SH-SY5Y (cell line): ENCODE results near the gene PNMA8B.

ENCODE experiments used
- GATA2 ChIP-seq: IDR thresholded peaks from 2 replicates; pipeline ENCODE4 v1.6.1; 2011; ENCODE audit warnings: mild to moderate bottlenecking, low read depth, low read length
- GATA3 ChIP-seq: IDR thresholded peaks from 2 replicates; pipeline ENCODE4 v1.6.1; 2011; ENCODE audit warnings: low read depth, mild to moderate bottlenecking, low read length, moderate library complexity

Gene PNMA8B

GRCh38 chr19:46521241-46521868, 25.7 kb upstream of the PNMA8B start:
- TF ChIP-seq GATA3 (no peak), GATA2 (no peak)

DNA sequence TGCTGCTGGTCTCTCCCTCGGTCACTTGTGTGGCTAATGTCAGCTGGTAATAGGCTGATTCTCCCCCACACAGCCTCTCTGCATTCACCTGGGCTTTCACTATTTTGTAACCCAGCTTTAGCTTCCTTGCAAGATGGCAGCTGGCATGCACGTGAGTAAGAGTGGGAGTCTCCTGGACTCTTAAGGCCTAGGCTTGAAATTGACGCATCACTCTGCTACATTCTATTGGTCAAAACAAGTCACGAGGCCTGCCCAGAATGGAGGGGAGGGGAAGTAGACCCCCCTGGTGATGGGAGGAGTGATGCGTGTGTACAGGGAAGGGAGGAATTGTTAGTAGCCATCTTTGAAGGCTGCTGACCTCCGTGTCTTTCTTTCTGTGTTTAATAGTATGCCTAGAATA, 24.9 kb upstream of the PNMA8B start:
- no peak for TF ChIP-seq GATA2
- TF ChIP-seq GATA3 = no peak

DNA sequence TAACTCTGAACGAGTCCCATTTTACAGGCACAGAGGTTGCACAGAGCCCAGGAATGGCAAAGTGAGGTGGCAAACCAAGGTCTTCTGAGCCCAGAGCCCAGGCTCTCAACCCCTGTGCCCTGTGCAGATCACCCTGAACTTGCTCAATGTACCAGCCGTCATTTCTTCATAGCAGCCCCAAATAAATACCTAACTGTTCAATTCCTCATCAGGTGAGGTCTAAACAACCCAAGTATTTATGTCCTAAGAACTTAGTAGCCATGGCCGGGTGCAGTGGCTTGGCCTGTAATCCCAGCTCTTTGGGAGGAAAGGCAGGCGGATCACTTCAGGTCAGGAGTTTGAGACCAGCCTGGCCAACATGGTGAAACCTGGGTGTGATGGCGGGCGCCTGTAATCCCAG, 21.8 kb upstream of the PNMA8B start:
- TF ChIP-seq GATA2 (no peak), GATA3 (no peak)

- TF ChIP-seq GATA3 = no peak
These were observed 20.2 kb upstream of the PNMA8B start for GRCh38 chr19:46515879-46516350.

DNA sequence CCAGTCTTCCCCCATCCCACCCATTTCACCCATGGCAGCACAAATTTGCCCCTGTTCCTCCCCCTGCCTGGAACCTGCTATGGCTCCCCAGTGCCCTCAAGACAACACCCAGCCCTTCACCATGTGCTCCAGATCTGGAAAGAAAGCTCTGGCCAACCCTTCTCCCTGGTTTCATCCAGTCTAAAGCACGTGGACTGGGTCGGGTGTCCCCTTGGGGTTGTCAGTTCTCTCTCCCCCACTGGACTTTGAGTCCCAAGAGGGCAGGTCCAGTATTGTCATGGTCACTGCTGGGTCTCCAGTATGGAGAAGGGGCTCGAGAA, 19.6 kb upstream of the PNMA8B start:
- no peak for TF ChIP-seq GATA2
- TF ChIP-seq GATA3 = no peak

GRCh38 chr19:46514589-46515289, 19.1 kb upstream of the PNMA8B start:
- TF ChIP-seq GATA3 (no peak), GATA2 (no peak)

DNA sequence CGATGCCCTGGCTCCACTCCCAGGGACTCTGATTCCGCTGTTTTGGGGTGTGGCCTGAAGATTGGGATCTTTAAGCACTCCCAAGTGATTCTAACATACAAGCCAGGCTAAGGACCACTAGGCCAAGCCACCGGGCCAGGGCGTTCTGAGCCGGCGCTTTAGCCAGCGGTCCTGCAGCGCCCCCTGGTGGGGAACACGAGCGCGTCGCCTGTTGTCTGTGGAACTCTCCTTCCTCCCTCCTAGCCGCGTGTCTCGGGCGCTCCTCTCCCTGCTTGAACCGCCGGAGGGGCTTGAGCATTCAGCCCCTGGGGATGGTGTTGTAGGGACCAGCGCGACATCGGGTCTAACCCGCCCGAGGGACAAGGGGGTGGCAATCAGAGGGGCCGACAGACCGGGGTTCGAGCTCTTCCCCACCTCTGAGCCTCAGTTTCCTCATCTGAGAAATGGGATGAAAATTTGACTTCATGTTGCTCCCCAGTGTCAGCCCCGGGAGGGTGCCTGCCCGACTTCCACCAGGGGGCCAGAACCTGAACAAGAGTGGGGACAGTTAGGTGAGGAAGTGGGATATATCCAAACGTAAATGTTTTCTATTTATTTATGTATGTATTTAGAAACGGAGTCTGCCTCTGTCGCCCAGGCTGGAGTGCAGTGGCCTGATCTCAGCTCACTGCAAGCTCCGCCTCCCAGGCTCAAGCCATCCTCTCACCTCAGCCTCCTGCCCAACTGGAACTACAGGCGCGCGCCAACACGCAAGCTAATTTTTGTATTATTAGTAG, 18.0 kb upstream of the PNMA8B start:
- TF ChIP-seq GATA3 (no peak), GATA2 (peak; percentile 51)

DNA sequence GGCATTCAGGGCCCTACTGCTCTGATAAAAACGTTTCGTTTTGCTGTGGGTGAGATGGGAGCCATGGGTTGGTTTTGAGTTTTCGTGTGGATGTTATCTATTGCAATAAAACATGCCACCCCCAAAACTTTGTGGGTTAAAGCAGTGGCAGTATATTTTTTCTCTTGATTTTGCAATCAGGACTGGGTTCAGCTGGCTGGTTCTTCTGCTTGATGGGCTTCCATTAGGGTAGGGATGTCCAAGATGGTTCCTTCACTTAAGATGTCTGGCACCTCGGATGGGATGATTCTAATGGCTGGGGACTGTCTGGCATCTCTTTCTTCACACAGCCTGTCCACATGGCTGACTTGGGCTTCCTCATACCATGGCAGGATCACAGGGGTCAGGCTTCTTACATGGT, 15.6 kb upstream of the PNMA8B start:
- TF ChIP-seq GATA3 = no peak
- no peak for TF ChIP-seq GATA2

DNA sequence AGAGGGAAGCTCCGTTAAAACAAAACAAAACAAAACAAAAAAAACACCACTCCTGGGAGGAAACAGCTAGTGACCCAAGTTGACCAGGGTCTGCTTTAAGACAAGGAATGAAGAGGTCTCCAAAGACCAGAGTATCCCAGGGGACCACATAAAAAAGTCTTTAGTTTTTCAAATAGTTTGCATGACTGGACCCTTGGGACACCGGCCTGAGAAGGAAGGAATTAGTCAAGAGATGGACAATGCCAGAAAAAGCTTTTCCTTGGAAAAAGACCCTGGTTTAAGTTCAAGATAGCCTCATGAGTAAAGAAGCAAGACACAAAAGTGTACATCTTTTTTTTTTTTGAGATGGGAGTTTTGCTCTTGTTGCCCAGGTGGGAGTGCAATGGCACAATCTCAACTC, 12.5 kb upstream of the PNMA8B start:
- no peak for TF ChIP-seq GATA2
- no peak for TF ChIP-seq GATA3

DNA sequence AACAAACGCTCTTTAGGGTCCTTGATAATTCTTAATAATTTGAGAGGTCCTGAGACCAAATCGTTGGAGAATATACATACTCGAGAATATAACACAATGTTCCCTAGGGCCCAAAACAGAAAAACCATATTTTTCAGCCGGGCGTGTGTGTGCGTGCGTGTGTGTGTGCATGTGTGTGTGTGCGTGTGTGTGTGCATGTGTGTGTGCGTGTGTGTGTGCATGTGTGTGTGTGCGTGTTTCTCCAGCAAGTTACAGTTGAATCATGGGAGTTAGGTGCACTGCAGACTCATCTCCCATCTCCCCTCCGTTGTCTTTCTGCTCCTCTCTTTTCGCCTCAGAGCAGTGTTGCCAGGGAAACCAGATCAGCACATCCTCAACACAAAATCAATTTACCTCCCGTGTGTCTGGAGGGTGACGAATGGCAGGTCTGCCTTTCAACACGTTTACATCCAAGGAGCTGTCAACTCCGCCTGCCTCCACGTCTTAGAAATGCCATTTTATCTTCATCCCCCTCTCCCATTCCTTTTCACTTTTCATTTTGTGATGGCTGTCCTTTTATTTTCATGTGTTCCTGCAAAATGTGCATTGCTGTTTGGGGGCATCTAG, 8.3 kb upstream of the PNMA8B start:
- TF ChIP-seq GATA3 (no peak), GATA2 (no peak)

- TF ChIP-seq GATA3 = no peak
- TF ChIP-seq GATA2 = no peak
These were observed 7.2 kb upstream of the PNMA8B start for GRCh38 chr19:46502891-46503290.

DNA sequence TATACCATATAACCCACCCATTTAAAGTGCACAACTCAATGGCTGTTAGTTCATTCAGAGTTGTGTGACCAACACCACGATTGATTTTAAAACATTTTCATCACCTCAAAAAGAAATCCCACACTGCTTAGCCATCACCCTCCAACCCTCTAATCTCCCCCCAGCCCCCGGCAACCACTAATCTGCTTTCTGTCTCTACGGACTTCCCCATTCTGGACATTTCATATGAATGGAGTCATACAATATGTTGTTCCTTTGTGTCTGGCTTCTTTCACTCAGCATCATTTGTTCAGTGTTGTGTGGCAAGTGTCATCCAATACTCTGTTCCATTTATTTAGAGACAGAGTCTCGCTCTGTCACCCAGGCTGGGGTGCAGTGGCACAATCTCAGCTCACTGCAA, 4.0 kb upstream of the PNMA8B start:
- TF ChIP-seq GATA2 (no peak), GATA3 (no peak)

- TF ChIP-seq GATA2 = no peak
- TF ChIP-seq GATA3 = no peak
These were observed 2.1 kb upstream of the PNMA8B start for GRCh38 chr19:46497773-46498172.

DNA sequence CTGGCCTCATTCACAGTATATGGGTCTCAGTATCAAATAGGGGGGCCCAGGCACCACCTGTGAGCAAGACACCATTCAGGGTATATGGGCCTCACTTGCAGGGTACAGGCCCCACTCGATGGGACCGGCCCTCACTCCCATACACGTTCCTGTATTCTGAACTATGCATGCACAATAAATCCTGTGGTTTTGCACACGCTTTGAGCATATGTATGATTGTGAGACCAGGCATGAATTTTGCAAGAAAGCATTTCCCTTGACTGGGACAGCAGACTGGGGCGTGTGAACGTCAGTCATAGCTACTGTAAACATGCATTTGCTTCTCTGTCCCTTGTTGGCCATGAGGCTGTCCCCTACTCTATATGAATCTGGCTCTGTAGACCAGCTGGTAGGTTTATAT, 637 bp upstream of the PNMA8B start:
- no peak for TF ChIP-seq GATA3
- TF ChIP-seq GATA2 = no peak

DNA sequence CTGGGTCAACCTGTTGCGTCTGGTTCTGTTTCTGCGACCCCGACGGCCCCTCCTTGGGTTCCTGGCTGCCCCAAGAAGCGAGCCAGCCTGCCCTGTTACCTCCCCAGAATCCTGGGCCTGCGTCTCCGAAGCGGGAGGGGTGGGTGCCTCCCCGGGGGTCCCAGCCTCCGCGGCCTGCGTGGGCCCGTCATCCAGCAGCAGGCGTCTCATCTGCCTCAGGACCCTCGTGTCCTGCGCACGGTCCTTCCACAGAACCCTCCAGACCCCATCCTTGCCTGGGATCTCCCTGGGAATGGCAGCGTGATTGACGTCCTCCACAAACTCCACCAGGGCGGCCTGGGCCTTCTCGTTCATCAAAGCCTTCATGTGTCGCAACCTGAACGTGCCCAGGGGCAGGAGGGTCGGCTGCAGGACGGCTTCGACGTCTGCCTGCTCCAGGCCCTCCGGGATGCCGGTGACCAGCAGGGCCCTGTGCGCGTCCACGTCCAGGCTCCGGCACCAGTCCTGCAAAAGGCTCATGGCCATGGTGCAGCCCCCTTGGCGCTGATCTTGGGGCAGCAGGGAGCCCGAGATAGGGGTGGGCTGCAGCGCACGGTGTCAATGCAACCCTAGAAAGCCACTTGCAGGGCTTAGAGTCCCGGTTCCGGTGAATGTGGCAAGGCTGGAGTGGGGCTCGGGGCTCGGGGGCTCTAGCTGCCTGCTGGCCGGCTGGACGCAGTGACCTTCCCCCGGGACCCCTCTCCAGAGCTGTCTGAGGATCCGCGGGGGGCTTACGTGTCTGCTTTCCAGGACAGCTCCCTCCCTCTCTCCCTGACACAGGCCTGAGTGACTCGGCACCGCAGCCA, 504 bp downstream of the PNMA8B start:
- TF ChIP-seq GATA2 (no peak), GATA3 (no peak)
